Measurements from ENCODE around the gene CACNG6.

Gene CACNG6

GRCh38 chr19:54013866-54014265 lies 22.4 kb downstream of the CACNG6 start:
- no peak for DNase-seq (ENCODE audit: low read depth)
- no peak overlapping the region for H3K4me3 ChIP-seq (ENCODE audit: low read depth, low read length)
- TF ChIP-seq, protein P1, sequence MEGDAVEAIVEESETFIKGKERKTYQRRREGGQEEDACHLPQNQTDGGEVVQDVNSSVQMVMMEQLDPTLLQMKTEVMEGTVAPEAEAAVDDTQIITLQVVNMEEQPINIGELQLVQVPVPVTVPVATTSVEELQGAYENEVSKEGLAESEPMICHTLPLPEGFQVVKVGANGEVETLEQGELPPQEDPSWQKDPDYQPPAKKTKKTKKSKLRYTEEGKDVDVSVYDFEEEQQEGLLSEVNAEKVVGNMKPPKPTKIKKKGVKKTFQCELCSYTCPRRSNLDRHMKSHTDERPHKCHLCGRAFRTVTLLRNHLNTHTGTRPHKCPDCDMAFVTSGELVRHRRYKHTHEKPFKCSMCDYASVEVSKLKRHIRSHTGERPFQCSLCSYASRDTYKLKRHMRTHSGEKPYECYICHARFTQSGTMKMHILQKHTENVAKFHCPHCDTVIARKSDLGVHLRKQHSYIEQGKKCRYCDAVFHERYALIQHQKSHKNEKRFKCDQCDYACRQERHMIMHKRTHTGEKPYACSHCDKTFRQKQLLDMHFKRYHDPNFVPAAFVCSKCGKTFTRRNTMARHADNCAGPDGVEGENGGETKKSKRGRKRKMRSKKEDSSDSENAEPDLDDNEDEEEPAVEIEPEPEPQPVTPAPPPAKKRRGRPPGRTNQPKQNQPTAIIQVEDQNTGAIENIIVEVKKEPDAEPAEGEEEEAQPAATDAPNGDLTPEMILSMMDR (IDR thresholded peaks at IDR 0.05; ENCODE audit: low read depth, low read length, missing control alignments): no peak

- no peak for DNase-seq (ENCODE audit: low read depth)
- no peak overlapping the region for H3K4me3 ChIP-seq (ENCODE audit: low read depth, low read length)
- TF ChIP-seq, protein P1 (IDR thresholded peaks at IDR 0.05; ENCODE audit: low read depth, low read length, missing control alignments): no peak
These were observed 23.6 kb downstream of the CACNG6 start for GRCh38 chr19:54014920-54015560.

DNA sequence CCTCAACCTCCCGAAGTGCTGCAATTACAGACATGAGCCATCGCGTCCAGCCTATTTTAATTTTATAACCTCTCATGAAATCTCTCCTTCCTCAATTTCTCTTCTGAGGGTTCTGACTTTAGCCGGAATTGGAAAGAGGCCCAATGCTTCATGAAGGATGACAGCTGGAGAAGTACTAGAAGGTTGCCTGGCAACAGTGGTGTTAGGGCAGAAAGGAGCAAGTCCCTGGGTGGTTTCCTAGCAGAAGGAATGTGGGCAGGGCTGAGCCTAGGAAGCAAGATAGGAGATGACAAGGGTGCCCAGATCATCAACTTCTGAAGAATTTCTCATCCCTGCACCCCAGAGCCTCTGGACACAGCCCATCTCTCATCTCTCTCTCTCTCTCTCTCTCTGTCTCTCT lies 25.8 kb downstream of the CACNG6 start:
- DNase-seq (ENCODE audit: low read depth): no peak
- TF ChIP-seq, protein P1 (IDR thresholded peaks at IDR 0.05; ENCODE audit: low read depth, low read length, missing control alignments): no peak
- no peak overlapping the region for H3K4me3 ChIP-seq (ENCODE audit: low read depth, low read length)

DNA sequence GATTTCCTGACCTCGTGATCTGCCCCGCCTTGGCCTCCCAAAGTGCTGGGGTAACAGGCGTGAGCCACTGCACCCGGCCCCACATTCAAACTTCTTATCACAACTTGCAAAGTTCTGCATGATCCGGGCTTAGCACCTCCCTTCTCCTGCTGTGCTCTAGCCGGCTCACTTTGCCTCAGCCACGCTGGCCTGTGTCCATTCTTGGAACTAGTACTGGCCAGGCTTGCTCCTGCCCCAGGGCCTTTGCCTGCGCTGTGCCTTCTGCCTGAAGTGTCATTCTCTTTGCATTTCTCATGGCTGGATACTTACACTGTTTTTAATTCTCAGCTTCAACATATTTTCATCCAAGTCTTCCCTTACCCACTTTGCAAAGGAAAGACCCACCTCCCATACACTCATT lies 29.9 kb downstream of the CACNG6 start:
- H3K4me3 ChIP-seq (ENCODE audit: low read depth, low read length): no peak overlapping the region
- no peak for DNase-seq (ENCODE audit: low read depth)
- TF ChIP-seq, protein P1 (IDR thresholded peaks at IDR 0.05; ENCODE audit: low read depth, low read length, missing control alignments): no peak

GRCh38 chr19:54021932-54022331 lies 30.5 kb downstream of the CACNG6 start:
- DNase-seq (ENCODE audit: low read depth): no peak
- TF ChIP-seq, protein P1 (IDR thresholded peaks at IDR 0.05; ENCODE audit: low read depth, low read length, missing control alignments): no peak

DNA sequence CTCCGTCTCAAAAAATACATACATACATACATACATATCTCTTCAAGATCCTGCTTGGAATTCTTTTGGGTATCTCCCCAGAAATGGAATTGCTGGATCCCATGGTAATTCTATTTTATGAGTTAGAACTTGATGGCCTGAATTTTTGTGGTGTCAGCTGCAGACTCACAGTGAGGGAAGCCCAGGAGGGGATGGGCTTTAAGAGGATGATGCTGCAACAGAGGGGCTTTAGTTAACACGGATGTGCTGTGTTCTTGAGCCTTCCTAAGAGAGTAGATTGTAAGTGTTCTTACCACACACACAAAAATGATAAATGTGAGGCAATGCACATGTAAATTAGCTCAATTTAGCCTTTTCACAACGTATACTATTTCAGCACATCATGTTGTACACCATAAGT lies 31.8 kb downstream of the CACNG6 start:
- TF ChIP-seq, protein P1 (IDR thresholded peaks at IDR 0.05; ENCODE audit: low read depth, low read length, missing control alignments): no peak
- no peak overlapping the region for H3K4me3 ChIP-seq (ENCODE audit: low read depth, low read length)
- no peak for DNase-seq (ENCODE audit: low read depth)

More at GRCh38 chr19:54021932-54022331, 30.5 kb downstream of the CACNG6 start:
- H3K4me3 ChIP-seq (ENCODE audit: low read depth, low read length): no peak overlapping the region

DNA sequence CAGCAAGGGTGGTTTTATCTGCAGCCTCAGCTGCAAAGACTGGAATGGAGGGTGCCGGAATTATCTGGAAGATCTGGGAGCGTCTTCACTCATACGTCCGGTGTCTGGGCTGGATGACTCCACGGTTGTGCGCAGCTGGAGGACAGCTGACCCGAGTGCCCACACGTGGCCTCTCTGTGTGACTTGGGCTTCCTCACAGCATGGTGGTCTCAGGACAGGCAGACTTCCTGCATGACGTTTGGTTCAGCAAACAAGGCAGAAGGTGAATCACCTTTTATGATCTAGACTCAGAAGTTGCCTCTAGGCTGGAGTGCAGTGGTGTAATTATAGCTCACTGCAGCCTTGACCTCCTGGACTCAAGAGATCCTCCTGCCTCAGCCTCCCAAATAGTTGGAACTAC lies 33.2 kb downstream of the CACNG6 start:
- no peak for DNase-seq (ENCODE audit: low read depth)
- no peak overlapping the region for H3K4me3 ChIP-seq (ENCODE audit: low read depth, low read length)
- TF ChIP-seq, protein P1 (IDR thresholded peaks at IDR 0.05; ENCODE audit: low read depth, low read length, missing control alignments): no peak
